Right lung (tissue), 5 donors: ENCODE data around the gene B9D1. TPM values are rescaled to one million over a fixed set of nuclear protein-coding genes. Genes with fewer than 3 reads are reported as not detected.

ENCODE experiments used
- DNase-seq, 2 donors: peaks; one replicate each; pipeline ENCODE4 v3.0.0-alpha.2; 2013
- polyA plus RNA-seq, 5 donors: library from polyadenylated mRNA; unstranded; fragments of 120-200 nt; gene quantifications; one replicate each; pipeline versions ENCODE4 v1.2.1 to v1.2.3, GENCODE V29; 2013; ENCODE audit warnings: inconsistent platforms in 1 of 5, low replicate concordance in 1 of 5; ENCODE audit not compliant: insufficient read length in 5 of 5, insufficient read depth in 1 of 5

Gene B9D1
- polyA plus RNA-seq, 5 donors, result 16.4 to 24.1 (median 22.1) TPM

DNA sequence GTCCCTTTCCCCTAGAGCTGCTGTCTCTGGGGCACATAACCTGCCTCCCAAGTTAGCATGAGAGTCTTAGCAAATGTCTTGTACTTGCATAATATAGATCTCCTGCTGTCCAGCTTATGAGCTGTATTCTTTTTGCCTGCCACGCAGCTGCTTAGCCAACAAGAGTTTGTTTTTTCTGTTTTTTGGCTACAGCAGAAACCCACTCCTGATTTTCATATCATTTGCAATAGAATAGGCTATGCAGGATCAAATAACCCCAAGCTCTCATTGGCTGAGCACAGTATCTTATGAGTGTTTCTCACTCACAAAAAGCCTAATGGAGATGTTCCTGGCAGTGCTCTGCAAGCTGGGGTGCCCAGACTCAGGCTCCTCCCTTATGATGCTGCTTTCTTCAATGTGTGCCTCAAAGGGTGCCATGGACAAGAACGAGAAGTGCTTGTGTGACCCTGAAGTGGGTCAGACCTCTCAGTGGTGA, 23.1 kb downstream of the B9D1 start:
- DNase-seq, result no peak

DNA sequence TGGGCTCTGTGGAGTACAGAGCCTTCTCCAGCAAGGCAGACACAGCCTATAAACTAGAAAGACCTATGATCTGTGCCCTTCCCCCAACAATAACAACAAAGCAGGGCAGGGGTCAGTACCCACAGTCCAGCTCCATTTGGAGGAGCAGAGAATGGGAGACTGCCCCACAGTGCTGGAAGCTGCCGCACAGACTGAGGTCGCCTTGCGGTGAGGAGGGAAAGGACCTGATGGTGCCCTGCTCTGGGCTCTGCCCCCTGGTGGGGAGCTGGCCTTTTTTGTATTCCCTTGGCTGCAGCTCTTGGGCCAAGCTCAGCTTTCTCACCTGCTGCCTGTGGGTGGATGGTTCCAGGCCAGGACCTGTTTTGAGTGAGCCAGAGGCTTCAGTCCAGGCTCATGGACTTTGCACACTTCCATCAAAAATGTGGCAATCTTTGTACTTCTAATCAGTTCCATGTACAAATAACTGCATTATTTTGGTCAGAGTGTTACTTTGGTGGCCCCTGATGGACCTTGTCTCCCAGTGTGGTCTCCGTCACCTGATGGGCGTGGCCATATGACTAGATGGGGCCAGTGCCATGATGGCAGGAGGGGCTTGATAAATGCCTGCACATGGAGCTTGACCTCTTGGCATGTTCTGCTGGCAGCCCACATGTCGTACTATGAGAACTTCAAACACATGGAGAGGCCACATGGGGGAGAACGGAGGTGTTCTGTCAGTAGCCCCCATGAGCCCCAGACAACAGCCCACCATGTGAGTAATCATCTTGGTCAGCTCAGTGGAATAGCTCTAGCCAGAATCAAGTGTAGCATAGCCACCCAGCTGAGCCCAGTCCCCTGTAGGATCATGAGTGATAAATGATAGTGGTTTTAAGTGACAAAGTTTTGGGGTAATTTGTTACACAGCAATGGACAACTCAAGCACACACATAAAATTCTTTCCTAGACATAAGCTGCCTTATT, 24.2 kb downstream of the B9D1 start:
- no peak for DNase-seq

DNA sequence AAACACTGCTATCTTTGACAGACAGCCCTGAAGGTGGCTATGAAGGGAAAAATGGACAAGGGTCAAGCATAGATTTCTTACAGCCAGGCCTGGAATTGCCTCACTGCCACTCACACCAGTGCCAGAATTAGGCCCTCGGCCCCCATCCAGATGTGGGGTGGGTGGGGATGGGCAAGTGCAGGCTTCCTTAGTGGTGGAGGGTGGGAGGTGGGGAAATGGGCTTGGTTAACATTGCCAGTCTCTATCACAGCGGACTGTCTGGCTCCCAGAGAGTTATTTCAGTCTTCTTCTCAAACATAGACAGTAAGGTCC, 24.9 kb downstream of the B9D1 start:
- no peak for DNase-seq

DNA sequence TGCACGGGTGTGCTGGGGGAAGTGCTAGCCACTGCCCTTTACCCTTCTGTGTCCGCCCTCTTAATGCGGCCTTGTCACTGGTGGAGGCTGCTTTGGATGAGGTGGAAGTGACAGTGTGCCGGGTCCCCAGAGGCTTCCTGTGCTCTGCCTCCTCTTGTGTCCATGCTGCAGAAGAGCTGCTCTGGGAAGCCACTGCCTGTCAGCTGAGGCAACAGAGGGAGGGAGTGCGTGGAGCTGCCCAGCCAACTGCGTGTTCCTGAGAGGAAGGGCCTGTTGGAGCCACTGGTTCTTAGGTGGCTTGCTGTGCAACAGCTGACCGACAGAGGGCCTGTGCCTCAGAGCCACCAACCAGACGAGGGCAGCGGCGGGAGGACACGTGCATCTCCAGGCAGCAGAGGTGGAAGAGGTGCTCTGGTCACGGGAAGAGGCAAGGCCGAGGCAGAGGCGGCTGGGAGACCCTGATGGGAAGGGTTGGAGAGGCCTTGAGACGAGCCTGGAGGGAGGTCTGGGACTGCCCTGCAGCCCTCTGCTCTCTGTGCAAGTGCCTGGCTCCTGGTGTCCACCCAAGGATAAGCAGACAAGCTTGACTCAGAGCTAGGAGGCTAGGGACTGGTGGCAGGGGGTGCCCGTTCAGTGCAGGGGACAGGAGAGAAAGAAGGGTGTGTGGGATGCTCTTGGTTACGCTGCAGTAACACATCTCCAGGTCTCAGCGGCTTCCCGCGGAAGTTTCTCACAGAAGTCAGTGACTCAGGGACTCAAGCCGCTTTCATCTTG, 25.4 kb downstream of the B9D1 start:
- peak in 1 of 2 donors; percentile 53 for DNase-seq

DNA sequence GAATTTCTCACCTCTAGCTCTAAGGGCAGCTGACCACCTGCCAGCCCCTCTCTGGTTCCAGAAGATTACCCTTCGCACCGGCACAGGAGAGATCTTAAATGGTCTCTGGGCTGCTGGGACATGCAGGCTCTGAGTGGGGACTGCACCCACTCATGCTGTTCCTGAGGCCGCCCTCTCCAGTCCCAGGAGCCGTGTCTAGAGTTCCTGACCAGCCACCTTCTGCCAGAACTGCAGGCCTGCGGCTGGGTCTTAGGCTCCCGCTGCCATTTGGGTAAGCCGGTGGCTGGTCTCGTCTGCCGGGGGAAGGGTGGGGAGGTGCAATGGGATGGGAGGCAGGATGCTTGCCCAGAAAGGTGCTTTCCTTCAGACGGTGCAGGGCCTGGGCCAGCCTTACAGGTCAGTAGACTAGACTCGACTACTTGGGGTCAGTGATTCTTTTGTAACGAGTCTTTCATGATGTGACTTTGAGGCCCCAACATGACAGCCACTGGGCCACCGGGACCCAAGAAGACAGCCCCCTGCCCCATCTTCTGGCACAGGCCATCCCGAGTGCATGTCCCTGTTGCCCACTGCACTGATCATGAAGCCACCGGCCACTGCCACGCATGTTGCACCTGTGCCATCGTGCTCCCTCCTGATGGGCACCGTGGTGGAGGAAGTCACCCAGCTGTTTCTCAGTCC, 26.4 kb downstream of the B9D1 start:
- no peak for DNase-seq

DNA sequence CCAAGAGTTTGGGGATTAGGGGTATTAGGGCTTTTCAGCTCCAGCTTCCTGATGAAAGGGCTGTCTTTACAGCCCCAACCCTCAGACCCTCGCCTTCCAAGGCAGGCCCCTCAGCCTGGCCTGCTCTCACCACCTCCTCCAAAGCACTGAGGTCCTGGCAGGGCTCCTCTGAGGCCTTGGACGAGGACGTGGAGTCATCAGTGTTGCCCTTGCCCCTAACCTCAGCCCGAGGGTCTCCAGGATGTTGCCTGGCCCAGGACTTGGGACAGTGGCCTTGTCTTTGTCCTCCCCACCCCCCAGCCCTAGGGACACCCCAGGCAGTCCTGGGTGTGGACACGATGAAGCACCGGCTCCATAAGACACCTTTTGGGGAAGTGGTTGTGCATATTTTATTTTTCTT, 28.2 kb downstream of the B9D1 start:
- DNase-seq, result no peak

DNA sequence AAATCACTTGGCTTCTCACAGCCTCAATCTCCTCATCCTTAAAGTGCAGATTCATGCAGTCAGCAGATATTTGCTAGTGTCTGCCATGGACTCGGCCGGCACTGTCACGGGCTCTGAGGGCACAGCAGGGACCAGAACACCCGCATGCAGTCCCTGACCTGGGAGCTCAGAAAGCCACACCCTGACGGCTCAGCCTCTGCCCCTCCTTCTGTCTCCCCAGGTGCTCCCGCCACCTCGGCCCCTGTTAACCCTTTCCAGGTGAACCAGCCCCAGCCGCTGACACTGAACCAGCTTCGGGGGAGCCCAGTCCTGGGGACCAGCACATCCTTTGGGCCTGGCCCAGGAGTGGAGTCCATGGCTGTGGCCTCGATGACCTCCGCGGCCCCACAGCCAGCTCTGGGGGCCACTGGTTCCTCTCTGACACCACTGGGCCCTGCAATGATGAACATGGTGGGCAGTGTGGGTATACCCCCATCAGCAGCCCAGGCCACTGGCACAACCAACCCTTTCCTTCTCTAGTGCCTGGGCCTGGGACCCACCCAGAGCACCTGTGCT, 28.7 kb downstream of the B9D1 start:
- no peak for DNase-seq

DNA sequence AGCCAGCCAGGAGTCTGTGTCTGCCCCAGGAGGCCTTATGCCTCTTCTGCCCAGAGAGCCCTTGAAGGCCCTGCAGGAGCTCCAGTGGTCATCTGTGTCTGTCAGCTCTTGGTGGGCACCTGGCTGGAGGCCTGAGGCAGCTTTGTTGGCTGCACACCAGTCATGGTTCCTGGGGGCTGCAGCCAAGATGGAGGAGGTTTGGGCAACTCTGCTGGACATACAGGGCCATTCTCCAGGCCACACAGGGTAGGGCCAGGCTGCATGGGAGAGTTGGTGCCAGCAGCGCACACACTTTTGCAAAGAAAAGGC, 29.4 kb downstream of the B9D1 start:
- no peak for DNase-seq

DNA sequence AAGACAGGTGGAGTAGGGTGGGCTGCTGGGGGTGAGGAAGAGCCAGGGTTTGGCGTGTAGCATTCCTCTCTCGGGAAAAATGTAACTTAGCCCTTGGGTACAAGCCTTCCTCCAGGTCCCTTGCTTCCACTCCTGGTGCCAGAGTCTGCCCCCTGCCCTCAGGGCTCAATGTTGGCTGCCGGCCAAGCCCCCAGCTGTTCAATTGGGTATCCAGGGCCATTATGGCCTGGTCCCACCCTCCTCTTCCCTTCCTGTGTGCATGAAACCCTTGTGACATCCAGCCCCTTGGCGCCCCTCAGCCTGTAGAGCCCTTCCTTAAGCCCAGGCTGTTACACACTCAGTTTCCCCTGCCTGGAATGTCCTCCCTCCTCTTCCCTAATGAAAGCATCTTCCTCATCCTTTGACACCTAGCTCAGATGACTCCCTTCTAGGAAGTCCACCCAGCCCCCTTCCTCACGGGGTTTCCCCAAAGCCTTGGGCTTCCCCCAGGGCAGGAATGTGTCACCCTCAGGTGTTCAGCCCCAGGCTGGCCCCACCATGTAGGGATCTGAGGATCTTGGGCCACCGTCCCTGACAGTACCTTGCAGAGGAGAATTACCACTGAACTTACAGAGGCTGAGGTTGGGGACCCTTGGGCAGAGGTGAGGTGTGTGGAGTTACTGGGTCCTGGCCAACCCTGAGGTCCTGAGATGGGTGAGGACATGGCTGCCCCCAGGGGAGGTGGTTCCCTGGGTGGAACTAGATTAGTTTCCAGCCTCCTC, 30.0 kb downstream of the B9D1 start:
- no peak for DNase-seq

DNA sequence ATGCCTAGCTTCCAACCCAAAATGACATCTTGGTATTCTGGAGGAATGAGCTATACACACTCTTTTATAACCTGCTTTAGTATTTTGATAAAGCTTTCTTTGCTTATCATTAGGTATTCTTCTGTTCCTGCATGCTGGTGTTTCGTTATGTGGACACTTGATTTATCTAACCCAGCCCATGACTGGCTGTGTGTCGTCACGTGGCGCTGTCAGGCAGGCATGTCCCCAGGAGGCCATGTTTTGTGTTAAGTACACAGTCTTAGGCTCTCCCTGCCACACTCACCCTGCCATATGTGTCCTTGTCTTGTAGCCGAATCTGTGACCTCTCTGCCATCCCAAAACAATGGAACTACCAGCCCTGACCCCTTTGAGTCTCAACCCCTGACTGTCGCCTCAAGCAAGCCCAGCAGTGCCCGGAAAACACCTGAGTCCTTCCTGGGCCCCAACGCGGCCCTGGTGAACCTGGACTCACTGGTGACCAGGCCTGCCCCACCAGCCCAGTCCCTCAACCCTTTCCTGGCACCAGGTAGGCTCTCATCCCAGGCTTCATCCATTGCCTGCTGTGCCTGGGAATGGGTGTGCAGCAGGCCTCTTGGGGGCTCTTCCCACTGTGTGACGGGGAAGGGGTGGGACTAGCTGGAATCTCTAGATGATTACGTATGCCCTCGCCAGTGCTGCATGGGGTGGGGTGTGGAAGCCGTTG, 30.8 kb downstream of the B9D1 start:
- no peak for DNase-seq

DNA sequence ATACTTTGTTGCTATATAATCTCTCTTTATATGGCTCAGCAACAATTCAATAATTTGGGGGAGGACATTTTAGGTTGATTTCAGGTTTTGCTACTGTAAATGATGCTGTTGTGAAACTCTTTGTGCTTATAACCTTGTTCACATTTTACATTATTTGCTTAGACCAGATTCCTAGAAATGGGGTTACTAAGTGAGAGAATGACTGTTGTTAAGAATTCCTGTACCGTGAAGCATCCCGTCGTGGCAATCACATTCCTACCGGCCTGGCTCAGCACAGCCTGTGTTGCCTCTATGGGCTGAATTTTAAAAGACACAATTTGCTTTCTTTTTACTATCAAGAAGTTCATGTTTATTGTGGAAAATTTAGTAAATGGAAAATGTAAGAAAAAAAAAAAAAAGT, 31.4 kb downstream of the B9D1 start:
- no peak for DNase-seq

DNA sequence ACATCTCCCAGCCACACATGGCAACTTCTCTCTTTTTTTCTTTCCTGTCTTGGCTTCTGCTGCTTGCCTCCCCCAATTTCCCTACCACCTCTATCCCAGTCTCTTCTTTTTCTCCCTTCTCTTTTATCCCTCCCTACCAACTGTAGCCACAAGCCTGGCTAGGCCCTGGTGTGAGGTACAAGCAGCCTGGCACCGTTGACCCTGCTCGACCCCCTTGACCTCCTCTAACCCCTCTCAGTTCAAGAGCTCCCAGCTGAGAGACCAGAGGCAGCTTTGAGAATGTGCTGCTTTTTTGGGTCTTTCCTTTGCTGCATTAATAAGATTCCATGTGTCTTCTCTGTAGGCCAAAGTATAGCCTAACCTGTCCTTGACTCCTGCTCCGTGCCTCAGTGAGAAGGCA, 32.3 kb downstream of the B9D1 start:
- DNase-seq, result no peak

DNA sequence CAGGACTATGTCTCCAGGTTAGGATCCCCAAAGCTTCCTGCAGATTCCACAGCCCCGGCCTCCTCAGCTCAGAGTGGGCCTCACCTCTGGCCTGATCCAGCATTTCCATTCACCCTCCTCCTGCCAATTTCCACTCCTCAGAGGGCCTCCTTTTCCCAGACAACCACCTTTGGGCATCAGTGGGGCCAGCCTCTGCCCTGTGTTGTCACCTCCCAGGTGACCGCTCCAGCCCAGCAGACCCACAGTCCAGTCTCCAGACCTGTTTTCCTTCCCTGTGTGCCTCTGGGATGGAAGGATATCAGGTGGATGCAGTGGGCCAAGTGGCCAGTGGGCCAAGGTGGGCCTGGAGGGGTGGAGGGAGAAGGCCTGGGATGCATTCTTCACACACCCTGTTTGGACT, 32.7 kb downstream of the B9D1 start:
- no peak for DNase-seq

DNA sequence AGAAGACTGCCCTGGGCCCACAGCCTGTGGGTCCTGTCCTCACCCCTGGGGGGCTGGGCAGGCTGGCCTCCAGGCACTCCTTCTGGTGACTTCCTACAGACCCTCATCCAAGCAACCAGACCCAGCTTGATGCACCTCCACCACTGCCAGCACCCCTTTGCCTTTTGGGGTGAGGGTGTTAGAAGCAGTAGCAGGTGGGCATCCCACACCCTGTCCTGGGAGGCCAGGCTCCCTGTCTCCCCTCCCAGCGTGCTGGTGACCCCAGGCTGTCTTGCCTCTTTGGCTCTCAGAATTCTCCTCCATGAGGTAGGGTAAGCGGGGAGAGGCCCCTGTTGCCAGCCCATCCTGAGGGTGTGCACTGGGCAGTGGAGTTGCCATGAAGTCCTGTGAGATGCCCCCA, 33.4 kb downstream of the B9D1 start:
- DNase-seq, result no peak

DNA sequence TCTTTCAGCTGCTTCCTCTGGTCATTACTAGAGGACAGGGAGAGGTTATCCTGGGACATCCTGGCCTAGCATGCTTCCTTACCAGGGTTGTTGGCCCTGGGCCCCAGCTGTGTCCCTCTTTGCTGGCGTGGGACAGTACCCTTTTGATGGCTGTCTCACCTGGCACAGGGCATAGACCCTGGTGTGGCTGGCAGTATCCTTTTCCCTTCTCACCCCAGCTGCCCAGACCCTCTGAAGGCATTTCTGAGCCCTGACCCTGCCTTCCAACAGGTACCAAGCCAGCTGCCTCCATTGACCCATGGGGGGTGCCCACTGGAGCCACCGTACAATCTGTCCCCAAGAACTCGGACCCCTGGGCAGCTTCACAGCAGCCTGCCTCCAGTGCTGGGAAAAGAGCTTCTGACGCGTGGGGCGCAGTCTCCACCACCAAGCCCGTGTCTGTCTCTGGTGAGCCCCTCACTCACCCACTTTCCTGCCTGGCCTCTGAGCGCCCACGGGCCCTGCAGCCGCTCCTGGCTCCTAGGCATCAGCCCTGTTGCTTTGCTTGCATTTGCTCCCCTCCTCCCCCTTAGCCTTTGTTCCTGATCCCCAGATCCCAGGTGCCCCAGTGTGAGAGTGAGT, 34.0 kb downstream of the B9D1 start:
- no peak for DNase-seq

DNA sequence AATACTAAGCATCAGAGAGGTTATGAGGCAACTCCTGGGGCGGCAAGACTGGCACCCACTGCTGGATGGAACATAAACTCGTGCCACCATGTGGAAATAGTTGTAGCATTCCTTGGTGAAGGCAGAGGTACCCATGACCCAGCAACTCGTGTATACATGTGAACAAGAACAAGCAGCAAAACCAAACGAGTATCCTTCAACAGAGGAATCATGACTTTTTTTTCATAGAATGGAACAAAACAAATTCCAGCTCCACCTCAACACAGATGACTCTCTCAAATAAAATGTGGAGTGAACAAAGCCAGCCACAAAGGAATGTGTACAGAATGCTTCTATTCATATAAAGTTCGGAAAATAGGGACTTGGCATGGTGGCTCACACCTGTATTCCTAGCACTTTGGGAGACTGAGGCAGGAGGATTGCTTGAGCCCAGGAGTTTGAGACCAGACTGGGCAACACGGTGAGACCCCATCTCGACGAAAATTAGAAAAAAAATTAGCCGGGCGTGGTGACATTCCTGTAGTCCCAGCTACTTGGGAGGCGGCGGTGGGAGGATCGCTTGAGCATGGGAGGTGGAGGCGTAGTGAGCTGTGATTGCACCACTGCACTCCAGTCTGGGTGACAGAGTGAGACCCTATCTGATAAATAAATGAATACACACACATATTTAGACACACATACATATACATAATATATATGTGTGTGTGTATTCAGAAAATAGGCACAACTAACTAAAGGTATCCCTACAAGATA, 35.3 kb downstream of the B9D1 start:
- no peak for DNase-seq

DNA sequence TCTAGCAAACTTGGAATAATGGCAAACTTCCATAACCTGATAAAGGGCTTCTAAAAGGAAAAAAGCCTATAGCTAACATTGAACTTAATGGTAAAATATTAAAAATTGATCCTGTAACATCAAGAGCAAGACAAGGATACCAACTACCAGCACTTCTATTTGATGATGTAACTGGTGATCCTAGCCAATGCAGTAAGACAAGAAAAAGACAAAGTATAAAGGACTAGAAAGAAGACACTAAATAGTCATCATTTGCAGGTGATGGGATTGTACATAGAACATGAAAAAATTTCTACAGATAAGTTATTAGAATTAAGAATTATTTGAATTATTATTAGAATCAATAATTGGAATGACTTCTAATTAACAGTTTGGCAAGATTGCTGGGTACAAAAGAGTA, 37.0 kb downstream of the B9D1 start:
- DNase-seq, result no peak

DNA sequence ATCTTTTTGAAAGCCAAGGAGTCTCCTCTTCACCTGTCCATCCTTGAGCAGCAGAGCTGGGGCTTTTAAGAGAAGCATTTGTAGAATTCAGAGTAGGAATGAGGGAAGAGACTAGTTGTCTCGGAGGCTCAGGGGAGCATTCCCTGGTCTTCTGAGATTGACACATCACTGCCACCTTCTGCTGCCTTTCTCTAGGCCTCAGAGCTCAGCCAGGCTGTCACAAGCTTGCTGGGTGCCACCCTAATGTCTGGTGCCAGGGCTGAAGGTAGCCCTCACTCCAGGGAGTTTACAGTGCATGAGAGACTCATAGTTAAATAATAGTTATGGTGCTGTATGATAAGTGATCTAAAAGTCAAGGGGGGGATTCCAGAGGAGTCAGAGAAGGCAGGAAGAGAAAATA, 39.7 kb downstream of the B9D1 start:
- no peak for DNase-seq

DNA sequence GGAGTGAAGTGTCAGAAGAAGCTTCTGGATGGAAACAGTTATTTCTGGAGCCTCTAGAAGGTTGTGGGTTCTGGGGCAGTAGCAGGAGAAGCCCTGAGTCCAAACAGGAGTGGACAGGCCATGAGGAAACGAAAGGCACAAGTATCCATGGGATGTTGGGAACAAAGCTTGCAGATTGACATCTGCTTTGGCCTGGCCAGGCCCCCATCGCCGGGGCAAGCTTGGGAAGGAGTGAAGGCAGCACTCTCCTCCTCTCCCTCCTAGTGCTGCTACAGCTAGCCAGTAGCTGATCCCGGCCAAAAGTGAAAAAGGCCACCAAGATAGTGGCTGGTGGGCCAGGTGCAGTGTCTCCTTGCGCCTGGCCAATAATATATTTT, 40.4 kb downstream of the B9D1 start:
- DNase-seq, result no peak
